ENCODE results near the gene TRIM42. TPM values are rescaled to one million over a fixed set of nuclear protein-coding genes. Genes with fewer than 3 reads are reported as not detected.

The TRIM42 gene
- total RNA-seq, 2 experiments from 2014 or later: not detected

DNA sequence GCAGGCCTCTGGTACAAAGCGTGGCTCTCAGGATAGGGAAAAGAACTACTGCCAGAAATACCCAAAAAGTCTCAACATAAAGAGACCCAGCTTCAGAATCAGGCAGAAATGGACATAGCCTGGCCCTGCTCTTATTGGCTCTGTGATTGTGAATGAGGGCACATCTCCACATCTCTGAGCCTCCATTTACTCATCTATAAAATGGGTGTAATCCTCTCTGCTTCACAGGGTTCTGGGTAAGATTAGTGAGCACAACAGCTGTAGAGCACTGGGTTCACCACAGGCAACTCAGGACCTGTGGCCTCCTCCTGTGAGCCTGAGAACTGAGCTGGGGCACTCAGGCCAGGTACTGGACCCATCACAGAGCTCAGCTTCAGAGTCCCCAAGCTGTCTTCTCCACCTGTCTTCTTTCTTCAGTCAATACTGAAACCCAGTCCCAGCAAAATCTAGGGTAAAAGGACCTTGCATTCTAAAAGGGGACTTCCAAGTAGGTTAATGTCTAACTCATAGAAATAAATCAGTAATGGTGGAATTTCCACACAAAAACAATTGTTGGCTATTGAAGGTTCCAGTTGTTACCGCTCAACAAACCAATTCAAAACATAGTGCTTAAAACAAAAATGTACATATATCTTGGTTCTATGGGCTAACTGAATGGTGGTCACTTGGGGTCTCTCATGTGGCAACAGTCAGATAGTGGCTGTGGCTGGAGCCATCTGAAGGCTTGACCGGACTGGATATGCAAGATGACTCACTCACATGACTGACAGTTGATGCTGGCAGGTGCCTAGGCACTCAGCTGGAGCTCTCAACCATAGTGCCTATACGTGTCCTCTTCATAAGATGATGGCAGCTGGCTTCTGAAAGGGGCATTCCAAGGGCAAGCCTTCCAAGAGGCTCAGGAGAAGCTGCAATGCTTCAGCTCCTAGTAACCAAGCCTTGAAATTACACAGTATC, 47.3 kb downstream of the TRIM42 start:
- no peaks in the 10 kb centered on the region for H3K9me3 ChIP-seq (ENCODE audit: low read length)
- no TSS peak for BruUV-seq (replicated peaks)
- intact Hi-C loops (cut with micrococcal nuclease; ENCODE audit: unreplicated experiment): no loop called here
- H3K79me2 ChIP-seq (ENCODE audit: insufficient read depth, low read depth, low read length): no peaks in the 10 kb centered on the region
- H3K36me3 ChIP-seq (ENCODE audit: insufficient read depth, low read length): no peaks in the 10 kb centered on the region
- TF ChIP-seq EZH2phosphoT487 (IDR thresholded peaks at IDR 0.05; ENCODE audit: borderline replicate concordance, low read depth, low read length): no peak
- TF ChIP-seq, protein P1, sequence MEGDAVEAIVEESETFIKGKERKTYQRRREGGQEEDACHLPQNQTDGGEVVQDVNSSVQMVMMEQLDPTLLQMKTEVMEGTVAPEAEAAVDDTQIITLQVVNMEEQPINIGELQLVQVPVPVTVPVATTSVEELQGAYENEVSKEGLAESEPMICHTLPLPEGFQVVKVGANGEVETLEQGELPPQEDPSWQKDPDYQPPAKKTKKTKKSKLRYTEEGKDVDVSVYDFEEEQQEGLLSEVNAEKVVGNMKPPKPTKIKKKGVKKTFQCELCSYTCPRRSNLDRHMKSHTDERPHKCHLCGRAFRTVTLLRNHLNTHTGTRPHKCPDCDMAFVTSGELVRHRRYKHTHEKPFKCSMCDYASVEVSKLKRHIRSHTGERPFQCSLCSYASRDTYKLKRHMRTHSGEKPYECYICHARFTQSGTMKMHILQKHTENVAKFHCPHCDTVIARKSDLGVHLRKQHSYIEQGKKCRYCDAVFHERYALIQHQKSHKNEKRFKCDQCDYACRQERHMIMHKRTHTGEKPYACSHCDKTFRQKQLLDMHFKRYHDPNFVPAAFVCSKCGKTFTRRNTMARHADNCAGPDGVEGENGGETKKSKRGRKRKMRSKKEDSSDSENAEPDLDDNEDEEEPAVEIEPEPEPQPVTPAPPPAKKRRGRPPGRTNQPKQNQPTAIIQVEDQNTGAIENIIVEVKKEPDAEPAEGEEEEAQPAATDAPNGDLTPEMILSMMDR (conservative IDR thresholded peaks at IDR 0.05; ENCODE audit: low read length): no peak
- no peak overlapping the region for H3K4me2 ChIP-seq (ENCODE audit: low read length)
- DNase-seq (ENCODE audit: low spot score): no peak
- peaks cover 11% of the 10 kb centered on the region for H3K4me1 ChIP-seq (ENCODE audit: insufficient read depth, low read length, poor library complexity, severe bottlenecking)
- POLR2A ChIA-PET: interaction anchor here (0.7 to 1.3 kb wide), 3 partner anchors 30 to 1286 kb away, joined by 3 read pairs; no protein-coding TSS in a partner anchor
- no peaks in the 10 kb centered on the region for H3K9me2 ChIP-seq (ENCODE audit: insufficient read depth, low read length)
- no peak overlapping the region for H3K27ac ChIP-seq (ENCODE audit: low read depth, low read length, poor library complexity, severe bottlenecking)
- H3K4me3 ChIP-seq (ENCODE audit: low read depth, low read length, poor library complexity, severe bottlenecking): no peak overlapping the region
- H4K20me1 ChIP-seq (ENCODE audit: insufficient read depth, low read length): no peaks in the 10 kb centered on the region
- H2AFZ ChIP-seq (ENCODE audit: low read length): no peak overlapping the region
- CTCF ChIA-PET (ENCODE audit: unreplicated experiment): no interaction called here

DNA sequence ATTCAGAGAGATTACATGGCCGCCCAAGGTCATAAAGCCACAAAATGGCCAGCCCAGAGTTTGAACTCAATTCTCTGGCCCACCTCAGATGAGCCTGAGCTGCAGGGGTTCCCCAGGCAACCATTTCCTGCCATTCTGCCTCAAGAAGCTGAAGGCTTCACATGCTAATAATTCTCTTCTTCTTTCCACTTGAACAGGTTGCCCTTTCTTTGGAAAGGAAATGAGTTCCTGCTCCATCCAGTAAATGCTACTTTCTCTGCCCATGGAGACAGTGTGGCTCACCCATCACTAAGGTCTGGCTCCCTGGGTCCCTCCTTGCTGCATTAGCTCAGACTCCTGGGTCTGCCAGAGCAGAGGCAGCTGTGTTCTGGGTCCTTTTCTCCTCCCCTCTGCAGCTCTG, 48.2 kb downstream of the TRIM42 start:
- Histone ChIP-seq H4K20me1 (ENCODE audit: insufficient read depth, low read length) (no peaks in the 10 kb centered on the region), H3K36me3 (ENCODE audit: insufficient read depth, low read length) (no peaks in the 10 kb centered on the region), H3K27ac (ENCODE audit: low read depth, low read length, poor library complexity, severe bottlenecking) (no peak overlapping the region), H2AFZ (ENCODE audit: low read length) (no peak overlapping the region), H3K4me2 (ENCODE audit: low read length) (no peak overlapping the region), H3K9me3 (ENCODE audit: low read length) (no peaks in the 10 kb centered on the region), H3K79me2 (ENCODE audit: insufficient read depth, low read depth, low read length) (no peaks in the 10 kb centered on the region), H3K4me3 (ENCODE audit: low read depth, low read length, poor library complexity, severe bottlenecking) (no peak overlapping the region), H3K4me1 (ENCODE audit: insufficient read depth, low read length, poor library complexity, severe bottlenecking) (peaks cover 11% of the 10 kb centered on the region), H3K9me2 (ENCODE audit: insufficient read depth, low read length) (no peaks in the 10 kb centered on the region)
- DNase-seq (ENCODE audit: low spot score): peak; percentile 26
- ChIA-PET CTCF (ENCODE audit: unreplicated experiment) (no interaction called here), POLR2A (interaction anchor here (0.6 to 1.3 kb wide), 2 partner anchors 29 to 378 kb away, joined by 3 read pairs; no protein-coding TSS in a partner anchor)
- TF ChIP-seq, protein P1 (conservative IDR thresholded peaks at IDR 0.05; ENCODE audit: low read length): no peak
- TF ChIP-seq EZH2phosphoT487 (IDR thresholded peaks at IDR 0.05; ENCODE audit: borderline replicate concordance, low read depth, low read length): no peak
- BruUV-seq (replicated peaks): no TSS peak
- intact Hi-C loops (cut with micrococcal nuclease; ENCODE audit: unreplicated experiment): no loop called here

DNA sequence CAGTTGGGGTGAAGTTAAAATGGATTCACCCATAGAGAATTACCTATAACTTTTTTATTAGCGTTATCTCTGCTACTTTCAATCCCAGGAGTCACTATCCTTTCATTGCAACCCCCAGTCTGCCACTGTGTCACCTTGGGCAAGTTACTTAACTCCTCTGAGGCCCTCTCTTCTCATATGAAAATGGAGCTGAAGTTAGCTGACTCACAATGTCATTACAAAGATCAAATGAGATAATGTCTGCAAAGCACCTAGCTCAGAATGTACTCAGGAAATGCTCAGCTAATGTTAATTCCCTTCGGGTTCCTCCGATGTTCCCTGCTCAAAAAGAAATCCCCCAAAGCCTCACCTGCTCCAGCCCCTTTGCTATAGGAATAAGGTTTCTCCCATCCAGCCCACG, 50.0 kb downstream of the TRIM42 start:
- CTCF ChIA-PET (ENCODE audit: unreplicated experiment): interaction anchor here (0.8 kb wide), 1 partner anchor 24 kb away, joined by 3 read pairs; no protein-coding TSS in a partner anchor
- intact Hi-C loops (cut with micrococcal nuclease; ENCODE audit: unreplicated experiment): no loop called here
- no peak for DNase-seq (ENCODE audit: low spot score)
- Histone ChIP-seq H3K4me3 (ENCODE audit: low read depth, low read length, poor library complexity, severe bottlenecking) (no peak overlapping the region), H3K4me2 (ENCODE audit: low read length) (no peak overlapping the region), H3K36me3 (ENCODE audit: insufficient read depth, low read length) (no peaks in the 10 kb centered on the region), H3K9me2 (ENCODE audit: insufficient read depth, low read length) (no peaks in the 10 kb centered on the region), H3K79me2 (ENCODE audit: insufficient read depth, low read depth, low read length) (no peaks in the 10 kb centered on the region), H3K4me1 (ENCODE audit: insufficient read depth, low read length, poor library complexity, severe bottlenecking) (peaks cover 14% of the 10 kb centered on the region), H2AFZ (ENCODE audit: low read length) (no peak overlapping the region), H3K9me3 (ENCODE audit: low read length) (no peaks in the 10 kb centered on the region), H4K20me1 (ENCODE audit: insufficient read depth, low read length) (no peaks in the 10 kb centered on the region), H3K27ac (ENCODE audit: low read depth, low read length, poor library complexity, severe bottlenecking) (no peak overlapping the region)
- POLR2A ChIA-PET: interaction anchor here (0.6 to 1.4 kb wide), 6 partner anchors 25 to 790 kb away, joined by 3 to 6 read pairs (median 4); no protein-coding TSS in a partner anchor
- TF ChIP-seq, protein P1 (conservative IDR thresholded peaks at IDR 0.05; ENCODE audit: low read length): no peak
- no peak for TF ChIP-seq EZH2phosphoT487 (IDR thresholded peaks at IDR 0.05; ENCODE audit: borderline replicate concordance, low read depth, low read length)
- BruUV-seq (replicated peaks): no TSS peak

Data from OCI-LY7 (cell line).